ENCODE measurements around the gene SLC18A3.

Gene SLC18A3

GRCh38 chr10:49610114-49610457 lies at the start of gene SLC18A3:
TSS of gene SLC18A3 (plus strand) at chr10:49610310. CDS start at chr10:49610741, 431 bp downstream.
- no peak for DNase-seq

DNA sequence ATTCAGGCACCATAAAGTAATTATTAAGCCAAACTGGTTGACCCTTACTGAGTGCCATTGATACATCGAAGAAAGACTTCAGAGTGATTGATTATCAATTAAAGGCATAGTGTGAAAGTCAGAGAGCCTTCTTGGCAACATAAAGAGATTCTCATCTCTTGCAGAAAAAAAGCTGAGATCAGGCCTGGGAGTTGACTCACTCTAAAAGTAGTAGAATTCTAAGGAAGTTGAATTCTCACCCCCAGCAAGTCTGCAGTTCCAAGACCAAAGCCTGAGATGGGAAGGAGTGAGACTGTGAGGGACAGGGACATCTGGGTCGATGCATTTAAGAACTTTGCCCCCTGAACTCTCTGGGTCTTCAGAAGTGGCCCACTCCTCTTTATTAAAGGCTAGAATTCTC lies 49.6 kb upstream of the SLC18A3 start:
- DNase-seq = no peak

- no peak for DNase-seq
Measured at GRCh38 chr10:49562893-49563292, 47.2 kb upstream of the SLC18A3 start.

DNA sequence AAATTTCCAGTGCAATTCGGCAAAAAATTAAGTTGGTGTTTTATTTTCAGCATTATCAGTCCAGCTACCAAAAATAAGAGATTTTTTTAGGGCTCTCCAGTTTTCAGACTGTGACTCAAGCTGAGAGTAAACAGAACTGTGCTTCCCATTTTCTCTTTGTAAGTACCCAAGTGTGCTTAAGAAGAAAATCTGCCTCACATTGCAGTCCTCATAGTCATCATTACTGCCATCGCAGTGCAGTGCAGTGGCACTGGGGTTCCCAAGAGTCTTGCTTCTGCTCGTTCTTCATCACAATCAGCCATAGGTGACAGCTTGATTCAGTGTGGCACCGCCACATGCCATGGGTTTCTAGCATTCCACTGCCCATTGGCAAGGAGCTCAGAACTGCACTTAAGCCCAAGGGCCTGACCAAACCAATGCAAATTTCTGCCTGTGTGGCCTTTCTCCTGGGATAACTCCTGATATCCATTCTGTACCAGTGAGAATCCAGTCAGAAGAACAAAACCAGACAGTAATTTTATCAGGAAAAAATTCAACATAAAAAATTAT lies 45.6 kb upstream of the SLC18A3 start:
- no peak for DNase-seq

DNA sequence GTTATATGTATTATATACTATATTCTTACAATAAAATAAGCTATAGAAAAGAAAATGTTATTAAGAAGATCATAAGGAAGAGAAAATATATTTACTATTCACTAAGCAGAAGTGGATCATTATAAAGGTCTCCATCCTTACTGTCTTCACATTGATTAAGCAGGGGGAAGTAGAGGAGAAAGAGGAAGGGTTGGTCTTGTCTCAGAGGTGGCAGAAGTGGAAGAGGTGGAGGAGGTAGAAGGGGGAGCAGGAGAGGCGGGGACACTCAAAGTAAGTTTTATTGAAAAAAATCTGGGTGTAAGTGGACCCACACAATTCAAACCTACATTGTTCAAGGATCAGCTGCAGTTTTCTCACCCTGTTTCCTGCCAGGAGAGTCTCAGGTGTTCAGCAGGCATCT lies 42.3 kb upstream of the SLC18A3 start:
- DNase-seq = no peak

- DNase-seq = no peak
Measured at GRCh38 chr10:49568235-49568634, 41.9 kb upstream of the SLC18A3 start.

- DNase-seq = no peak
Measured at GRCh38 chr10:49569031-49569631, 41.0 kb upstream of the SLC18A3 start.

GRCh38 chr10:49571388-49571787 lies 38.7 kb upstream of the SLC18A3 start:
- no peak for DNase-seq

DNA sequence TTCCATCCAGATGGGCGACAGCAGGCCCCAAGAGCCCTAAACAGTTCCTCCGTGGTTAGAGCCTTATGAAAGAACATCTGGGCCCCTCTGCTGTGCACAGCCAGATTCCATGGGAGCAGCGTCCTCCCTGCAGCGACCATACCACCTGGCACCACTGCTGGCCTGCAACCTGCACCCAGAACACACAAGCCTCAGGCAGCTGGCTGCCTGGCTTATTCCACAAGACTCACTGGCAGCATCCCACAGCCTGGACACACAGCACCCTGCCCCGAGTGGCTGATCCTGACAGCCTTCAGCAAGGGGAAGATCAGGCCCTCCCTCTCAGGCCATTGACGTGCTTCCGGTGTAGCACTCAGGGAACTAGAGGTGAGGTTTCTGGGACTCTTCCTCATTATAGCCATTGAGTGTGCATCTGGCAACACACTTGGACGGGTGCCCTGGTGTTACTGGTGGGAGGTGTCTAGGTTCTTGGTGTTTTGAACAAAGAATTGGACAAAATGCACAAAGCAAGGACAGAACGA lies 37.5 kb upstream of the SLC18A3 start:
- no peak for DNase-seq

DNA sequence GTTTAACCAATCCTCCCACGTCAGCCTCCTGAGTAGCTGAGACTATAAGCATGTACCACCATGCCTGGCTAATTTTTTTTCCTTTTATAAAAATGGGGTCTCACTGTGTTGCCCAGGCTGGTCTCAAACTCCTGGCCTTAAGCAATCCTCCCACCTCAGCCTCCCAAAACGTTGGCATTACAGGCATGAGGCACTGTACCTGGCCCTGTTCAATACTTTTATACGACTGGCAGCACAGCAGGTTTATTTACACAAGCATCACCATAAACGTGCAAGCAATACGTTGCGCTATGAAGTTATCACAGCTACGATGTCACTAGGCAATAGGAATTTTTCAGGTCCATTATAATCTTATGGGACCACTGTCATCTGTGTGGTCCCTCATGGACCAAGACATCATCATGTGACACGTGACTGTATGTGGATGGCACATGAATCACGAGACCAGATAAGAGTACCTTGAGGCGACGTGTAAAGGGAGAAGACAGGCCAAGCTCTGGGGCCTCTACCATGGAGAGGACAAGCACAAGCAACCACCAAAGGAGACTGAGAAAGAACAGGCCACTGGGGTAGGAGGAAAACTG lies 34.5 kb upstream of the SLC18A3 start:
- no peak for DNase-seq

DNA sequence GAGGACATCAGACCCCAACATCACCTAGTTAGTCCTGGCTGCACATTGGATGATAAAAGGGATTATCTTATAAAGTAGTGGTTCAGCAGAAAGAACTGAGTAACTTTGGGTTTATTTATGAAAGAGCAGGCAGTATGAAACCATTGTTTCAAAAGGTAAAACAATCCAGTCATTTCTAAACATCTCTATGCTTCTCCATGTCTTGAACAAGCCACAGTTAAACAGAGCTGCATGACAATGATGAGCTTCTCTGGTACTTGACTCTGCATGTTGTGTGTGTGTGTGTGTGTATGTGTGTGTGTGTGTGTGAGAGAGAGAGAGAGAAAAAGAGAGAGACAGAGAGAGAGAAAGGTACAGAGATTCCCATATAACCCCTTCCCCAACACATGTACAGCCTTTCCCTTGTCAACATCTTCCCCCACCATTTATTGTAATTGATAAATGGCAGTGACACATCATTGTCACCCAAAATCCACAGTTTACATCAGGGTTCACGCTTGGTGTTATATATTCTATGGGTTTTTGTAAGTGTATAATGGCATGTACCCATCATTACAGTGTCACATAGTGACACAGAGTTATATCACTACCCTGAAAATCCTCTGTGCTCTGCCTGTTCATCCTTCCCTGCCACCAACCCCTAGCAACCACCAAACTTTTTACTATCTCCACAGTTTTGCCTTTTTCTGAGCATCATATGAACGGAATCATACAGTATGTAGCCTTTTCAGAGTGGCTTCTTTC lies 32.8 kb upstream of the SLC18A3 start:
- no peak for DNase-seq

DNA sequence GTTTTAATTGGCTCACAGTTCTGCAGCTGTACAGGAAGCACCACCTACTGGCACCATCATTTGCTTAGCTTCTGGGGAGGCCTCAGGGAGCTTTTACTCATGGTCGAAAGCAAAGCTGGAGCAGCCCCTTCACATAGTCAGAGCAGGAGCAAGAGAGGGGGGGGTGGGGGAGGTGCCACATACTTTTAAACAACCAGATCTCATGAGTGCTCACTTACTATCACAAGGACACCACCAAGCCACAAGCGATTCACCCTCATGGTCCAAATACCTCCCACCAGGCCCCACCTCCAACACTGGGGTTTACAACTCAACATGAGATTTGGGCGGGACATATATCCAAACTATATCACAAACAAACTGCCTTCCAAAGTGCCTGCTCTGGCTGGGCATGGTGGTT lies 31.7 kb upstream of the SLC18A3 start:
- no peak for DNase-seq

DNA sequence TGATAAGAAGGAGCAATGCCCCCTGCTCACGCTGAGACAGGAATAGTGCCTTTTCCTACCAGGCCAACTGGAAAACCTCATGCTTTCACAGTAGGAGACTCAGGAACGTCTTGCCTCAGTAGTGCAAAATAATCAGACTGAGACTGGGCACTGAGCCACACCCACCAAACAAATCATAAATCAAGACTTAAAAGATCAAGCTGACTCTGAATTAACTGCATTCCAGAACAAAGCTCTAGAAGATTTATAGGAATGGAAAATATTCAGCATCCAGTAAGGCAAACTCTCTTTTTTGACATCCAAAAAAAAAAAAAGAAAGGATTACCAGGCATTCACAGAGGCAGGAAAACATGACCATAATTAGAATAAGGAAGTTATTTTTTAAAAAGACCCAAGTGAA lies 30.5 kb upstream of the SLC18A3 start:
- DNase-seq = no peak

- no peak for DNase-seq
Measured at GRCh38 chr10:49585387-49585786, 24.7 kb upstream of the SLC18A3 start.

GRCh38 chr10:49587981-49588380 lies 22.1 kb upstream of the SLC18A3 start:
- DNase-seq = no peak

DNA sequence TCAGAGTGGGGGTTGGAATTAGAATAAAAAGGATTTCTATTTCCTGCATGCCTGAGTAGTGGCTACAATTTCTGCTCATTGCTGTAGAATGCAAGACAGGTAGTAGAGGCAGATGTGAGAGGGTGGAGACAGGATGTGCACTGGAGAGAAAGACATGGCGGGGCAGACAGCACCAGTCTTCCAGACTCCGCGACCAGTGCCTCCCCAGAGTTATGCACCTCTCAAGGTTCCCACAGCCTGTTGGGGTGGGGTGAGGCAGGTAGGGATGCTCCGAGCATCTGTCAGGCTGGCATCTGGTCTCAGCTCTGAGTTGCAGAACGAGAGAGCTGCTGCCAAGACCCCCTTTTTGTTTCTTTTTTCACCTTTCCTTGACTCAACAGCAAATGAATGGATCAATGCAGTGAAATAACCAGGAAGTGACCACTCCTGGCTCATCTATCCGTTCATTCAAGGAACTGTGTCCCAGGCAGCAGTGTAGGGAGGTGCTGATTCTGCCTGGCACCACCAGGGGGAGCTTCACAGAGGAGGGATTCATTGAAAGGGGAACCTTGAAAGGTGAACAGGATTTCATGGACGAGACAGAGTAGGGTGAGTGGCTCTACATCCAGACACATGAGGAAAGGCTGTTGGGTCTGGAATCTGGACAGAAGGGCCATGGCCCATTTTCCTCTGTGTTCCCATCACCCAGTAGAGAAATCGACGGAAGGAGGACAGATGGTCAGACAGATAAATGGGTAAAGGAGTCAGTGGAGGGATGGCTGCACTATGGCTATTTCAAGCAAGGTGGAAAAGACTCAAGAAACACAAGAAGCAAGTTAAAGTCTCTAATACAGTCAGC lies 17.2 kb upstream of the SLC18A3 start:
- peak; percentile 49 for DNase-seq

DNA sequence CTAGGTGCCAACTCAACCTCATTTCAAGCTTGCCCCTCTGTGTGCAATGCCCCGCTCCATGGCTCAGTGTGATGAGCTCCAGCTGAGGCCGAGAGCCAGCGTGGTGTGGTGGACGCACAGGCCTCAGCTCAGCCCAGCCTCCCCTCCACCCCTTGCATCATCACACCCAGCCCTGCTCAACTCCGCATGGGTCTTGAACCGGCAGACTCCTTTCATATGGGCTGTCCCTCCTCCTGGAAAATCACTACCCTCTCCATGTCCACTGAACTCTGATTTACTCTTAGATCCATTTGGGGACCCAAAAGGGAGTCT lies 16.6 kb upstream of the SLC18A3 start:
- DNase-seq = no peak

- DNase-seq = no peak
Measured at GRCh38 chr10:49593998-49594397, 16.1 kb upstream of the SLC18A3 start.

DNA sequence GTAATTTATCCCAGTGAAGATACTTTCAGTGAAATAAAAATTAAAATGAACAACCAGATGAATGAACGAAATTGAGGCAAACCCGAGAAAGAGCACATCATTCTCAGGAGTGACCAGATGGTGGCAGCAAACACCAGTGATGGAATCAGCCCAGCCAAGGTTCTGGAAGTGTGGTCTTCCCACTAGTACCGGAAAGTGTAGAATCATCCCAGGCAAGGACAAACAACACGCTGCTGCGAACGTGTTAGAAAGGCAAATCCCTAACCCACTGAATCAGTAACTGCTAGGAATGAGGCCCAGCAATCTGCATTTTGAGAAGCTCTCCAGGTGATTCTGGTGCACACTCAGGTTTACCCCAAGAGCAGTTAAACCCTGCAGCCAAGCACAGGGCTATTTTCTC lies 15.5 kb upstream of the SLC18A3 start:
- peak; percentile 30 for DNase-seq

- DNase-seq = no peak
Measured at GRCh38 chr10:49595003-49595712, 15.0 kb upstream of the SLC18A3 start.

GRCh38 chr10:49595713-49596492 lies 14.2 kb upstream of the SLC18A3 start:
- DNase-seq = no peak

DNA sequence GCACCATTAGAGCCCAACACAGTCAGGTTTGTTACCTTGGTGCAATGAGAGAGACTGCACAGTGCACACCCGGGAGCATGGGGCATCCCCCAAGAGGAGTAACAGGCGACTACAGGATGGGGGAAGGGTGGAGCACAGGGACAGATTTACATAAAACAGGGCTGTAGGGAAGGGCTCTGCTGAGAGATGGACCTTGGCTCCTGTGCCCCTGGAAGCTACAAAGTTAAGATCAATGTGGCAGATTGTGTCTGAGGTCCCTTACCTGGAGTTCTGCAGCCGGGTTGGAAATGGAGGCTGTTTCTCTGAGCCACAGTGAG lies 13.7 kb upstream of the SLC18A3 start:
- DNase-seq = no peak

All from CD4-positive, alpha-beta T cell treated with Interleukin-12 subunit alpha and Interleukin-12 subunit beta, for 1 hour (primary cell).